GM23248 (cell line): ENCODE results near the gene FKBP1A. TPM values are rescaled to one million over a fixed set of nuclear protein-coding genes. Genes with fewer than 3 reads are reported as not detected.

Experiments used
- DNase-seq: peaks from one replicate; pipeline ENCODE4 v3.0.0-alpha.2; 2015
- H2AFZ ChIP-seq: fragments of 200-600 bp; sonication (generic); 2 replicates; pipeline ENCODE4 v1.6.1; 2016; ENCODE audit warnings: antibody characterized with exemption
- H3F3A ChIP-seq: fragments of 200-600 bp; sonication (generic); 2 replicates; pipeline ENCODE4 v1.6.1; 2016; ENCODE audit warnings: mild to moderate bottlenecking, antibody characterized with exemption, mixed run types; ENCODE audit not compliant: insufficient read depth
- H3K27ac ChIP-seq: fragments of 200-600 bp; sonication (generic); 2 replicates; pipeline ENCODE4 v1.5.1; 2016; ENCODE audit warnings: mild to moderate bottlenecking
- H3K27me3 ChIP-seq: fragments of 200-600 bp; sonication (generic); replicated peaks from 2 replicates; pipeline ENCODE4 v1.6.1; 2016; ENCODE audit warnings: mild to moderate bottlenecking; ENCODE audit not compliant: insufficient read depth
- H3K36me3 ChIP-seq: fragments of 200-600 bp; sonication (generic); 2 replicates; pipeline ENCODE4 v1.6.1; 2016; ENCODE audit warnings: low read depth, mild to moderate bottlenecking
- H3K4me1 ChIP-seq: fragments of 200-600 bp; sonication (generic); 2 replicates; pipeline ENCODE4 v1.6.1; 2016; ENCODE audit warnings: mild to moderate bottlenecking; ENCODE audit not compliant: insufficient read depth
- H3K4me2 ChIP-seq: fragments of 200-600 bp; sonication (generic); one replicate; pipeline ENCODE4 v1.6.1; 2016; ENCODE audit warnings: mild to moderate bottlenecking; ENCODE audit not compliant: unreplicated experiment
- H3K4me3 ChIP-seq: fragments of 200-600 bp; sonication (generic); 2 replicates; pipeline ENCODE4 v1.5.1; 2016; ENCODE audit warnings: mild to moderate bottlenecking
- H3K79me2 ChIP-seq: fragments of 200-600 bp; sonication (generic); 2 replicates; pipeline ENCODE4 v1.6.1; 2016; ENCODE audit warnings: mild to moderate bottlenecking; ENCODE audit not compliant: insufficient read depth
- H3K9ac ChIP-seq: fragments of 200-600 bp; sonication (generic); 2 replicates; pipeline ENCODE4 v1.6.1; 2016; ENCODE audit warnings: mild to moderate bottlenecking
- H3K9me2 ChIP-seq: fragments of 200-600 bp; sonication (generic); 2 replicates; pipeline ENCODE4 v1.6.1; 2016; ENCODE audit warnings: mixed run types, mild to moderate bottlenecking, moderate library complexity; ENCODE audit not compliant: insufficient read depth
- H3K9me3 ChIP-seq: fragments of 200-600 bp; sonication (generic); one replicate; pipeline ENCODE4 v1.6.1; 2017; ENCODE audit warnings: low read depth
- H4K20me1 ChIP-seq: fragments of 200-600 bp; sonication (generic); 2 replicates; pipeline ENCODE4 v1.6.0; 2016; ENCODE audit not compliant: insufficient read depth
- EZH2 ChIP-seq: fragments of 200-600 bp; sonication (generic); IDR thresholded peaks from 2 replicates; pipeline ENCODE4 v1.6.1; 2018; ENCODE audit warnings: antibody characterized with exemption, mild to moderate bottlenecking; ENCODE audit not compliant: insufficient read depth, poor library complexity, severe bottlenecking
- EZH2phosphoT487 ChIP-seq: fragments of 200-600 bp; sonication (generic); IDR thresholded peaks from 2 replicates; pipeline ENCODE4 v1.6.1; 2018; ENCODE audit warnings: antibody characterized with exemption, moderate library complexity, mild to moderate bottlenecking, low read depth; ENCODE audit not compliant: insufficient read depth
- WGBS, 2 experiments: methylation state at CpG; one replicate each; pipeline ENCODE4 v1.1.6; 2015 to 2017; ENCODE audit warnings: low lambda C conversion rate in 2 of 2, low coverage in 1 of 2; ENCODE audit errors: missing lambda C conversion rate in 2 of 2; 5-methylcytosine and 5-hydroxymethylcytosine counted together
- in situ Hi-C: fragments of 300-500 bp; cut with MboI; formaldehyde crosslinking; loops from 2 replicates; pipeline ENCODE4 v1.15.0; 2020
- polyA plus RNA-seq: library from polyadenylated mRNA; unstranded; fragments of >200 nt; fragmentation: Nextera tagmentation; extraction: Ambion mirVana; gene quantifications from 2 replicates; pipeline ENCODE4 v1.2.1, GENCODE V29; 2016
- total RNA-seq: library from RNA; depleted of rRNA; stranded (reverse); fragments of >200 nt; shearing (Covaris generic); gene quantifications from 2 replicates; pipeline ENCODE4 v1.2.3, GENCODE V29; 2014

The FKBP1A gene
- total and polyA plus RNA-seq, 2 experiments from 2014 or later, result 162 to 844 TPM

DNA sequence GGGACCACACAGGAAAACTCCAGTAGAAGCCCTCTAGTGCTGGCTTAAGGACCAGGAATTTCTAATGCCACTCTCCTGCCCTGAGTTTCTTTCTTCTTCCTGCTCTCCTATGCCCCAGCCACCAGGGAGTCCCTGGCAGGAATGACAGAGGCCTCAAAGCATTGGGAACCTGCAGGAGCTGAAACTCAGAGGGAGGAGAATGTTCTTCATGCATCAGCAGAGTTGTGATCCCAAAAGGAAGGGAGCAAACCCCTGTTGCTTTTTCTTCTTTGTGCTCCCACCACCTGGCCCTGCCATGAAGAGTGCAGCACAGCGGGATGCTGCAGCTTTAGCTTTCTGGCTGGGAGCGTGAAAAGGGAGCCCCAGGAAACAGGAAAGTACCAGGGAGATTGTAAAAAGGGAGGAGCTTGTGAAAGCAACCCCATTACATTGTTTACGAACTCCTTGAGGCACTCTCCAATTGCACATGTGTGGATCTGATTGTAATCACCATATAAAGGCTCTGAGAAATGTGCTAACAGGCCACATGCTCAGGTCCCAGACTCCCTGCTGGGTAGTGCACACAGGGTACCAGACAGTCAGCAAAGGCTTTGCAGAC lies 34.7 kb upstream of the FKBP1A start:
- peak; percentile 18 for DNase-seq
- Histone ChIP-seq H4K20me1 (no peaks in the 10 kb centered on the region), H3F3A (no peaks in the 10 kb centered on the region), H3K4me3 (no peak overlapping the region), H3K27ac (no peak overlapping the region), H3K4me2 (no peak overlapping the region), H3K4me1 (0 out of 2 replicates have a peak, but pooled peaks cover 9% of the 10 kb centered on the region), H3K9ac (no peak overlapping the region), H3K27me3 (no peaks in the 10 kb centered on the region), H3K79me2 (no peaks in the 10 kb centered on the region), H3K9me3 (no peaks in the 10 kb centered on the region), H3K36me3 (no peaks in the 10 kb centered on the region), H3K9me2 (no peaks in the 10 kb centered on the region), H2AFZ (no peak overlapping the region; the same call in 1 of the 2 replicates)
- TF ChIP-seq EZH2phosphoT487 (no peak), EZH2 (no peak)
- WGBS, 2 experiments, result 24 to 35% methylated on average over 3 of the region's 3 CpGs
- in situ Hi-C loops, result no loop called here

DNA sequence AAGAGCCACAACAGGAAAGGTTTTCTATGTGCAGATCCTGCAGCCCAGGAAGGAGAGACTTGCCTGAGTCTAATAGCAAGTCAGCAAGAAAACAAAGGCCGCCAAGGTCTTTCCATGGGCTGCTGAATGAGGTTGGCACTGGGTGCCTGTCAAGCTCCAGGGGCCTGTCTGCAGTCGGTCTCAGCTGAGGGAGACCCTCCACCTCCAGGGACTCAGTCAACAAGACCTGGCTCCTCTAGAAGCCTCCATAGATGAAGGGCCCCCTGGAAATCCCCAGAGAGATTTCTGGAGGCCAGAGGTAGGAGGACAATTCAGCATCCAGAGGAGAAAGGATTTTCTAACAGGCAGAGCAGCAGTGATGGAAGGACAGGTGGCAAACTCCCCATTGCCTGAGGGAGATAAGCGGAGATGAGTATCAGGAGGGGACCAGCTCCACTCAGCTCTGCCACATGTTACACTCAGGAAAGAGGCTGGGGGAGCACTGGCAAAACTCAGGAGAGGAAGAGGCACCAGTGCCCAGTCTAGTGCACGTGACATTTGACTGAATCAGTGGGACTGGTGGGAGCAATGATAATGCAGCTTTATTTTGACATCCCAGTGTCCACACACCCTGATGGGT lies 33.5 kb upstream of the FKBP1A start:
- WGBS, 2 experiments, result 65 to 69% methylated on average over 4 of the region's 4 CpGs
- in situ Hi-C loops, result no loop called here

DNA sequence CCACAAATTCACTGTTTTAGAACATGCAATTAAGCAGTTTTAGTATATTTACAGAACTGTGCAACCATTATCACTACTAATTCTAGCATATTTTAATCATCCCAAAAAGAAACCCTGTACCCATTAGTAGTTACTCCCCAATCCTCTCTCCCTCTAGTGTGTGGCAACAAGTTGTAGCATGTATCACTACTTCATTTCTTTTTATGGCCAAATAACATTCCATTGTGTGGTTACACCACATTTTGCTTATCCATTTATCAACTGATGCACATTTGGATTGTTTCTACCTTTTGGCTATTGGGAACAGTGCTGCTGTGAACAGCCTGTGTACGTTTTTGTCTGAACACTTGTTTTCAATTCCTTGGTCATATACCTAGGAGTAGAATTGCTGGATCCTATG lies 31.5 kb upstream of the FKBP1A start:
- Histone ChIP-seq H3K9me2 (no peaks in the 10 kb centered on the region), H3F3A (no peaks in the 10 kb centered on the region), H3K36me3 (no peaks in the 10 kb centered on the region), H3K9me3 (no peaks in the 10 kb centered on the region), H3K27ac (no peak overlapping the region), H3K4me2 (no peak overlapping the region), H3K4me3 (no peak overlapping the region), H4K20me1 (no peaks in the 10 kb centered on the region), H3K79me2 (no peaks in the 10 kb centered on the region), H3K9ac (no peak overlapping the region), H3K27me3 (no peaks in the 10 kb centered on the region), H2AFZ (no peak overlapping the region), H3K4me1 (no peaks in the 10 kb centered on the region)
- in situ Hi-C loops, result no loop called here
- TF ChIP-seq EZH2 (no peak), EZH2phosphoT487 (no peak)
- WGBS, 2 experiments, result 7 to 23% methylated on average over 1 of the region's 1 CpG
- no peak for DNase-seq

More for the DNA sequence above, 33.5 kb upstream of the FKBP1A start:
- Histone ChIP-seq H3K9me2 (no peaks in the 10 kb centered on the region), H3K9ac (no peak overlapping the region), H3K27me3 (no peaks in the 10 kb centered on the region), H3K27ac (no peak overlapping the region), H3K4me1 (0 out of 2 replicates have a peak, but pooled peaks cover 9% of the 10 kb centered on the region), H4K20me1 (no peaks in the 10 kb centered on the region), H3K4me3 (no peak overlapping the region), H3K9me3 (no peaks in the 10 kb centered on the region), H2AFZ (no peak overlapping the region), H3F3A (no peaks in the 10 kb centered on the region), H3K79me2 (no peaks in the 10 kb centered on the region), H3K36me3 (no peaks in the 10 kb centered on the region), H3K4me2 (no peak overlapping the region)
- DNase-seq, result no peak
- TF ChIP-seq EZH2 (no peak), EZH2phosphoT487 (no peak)

DNA sequence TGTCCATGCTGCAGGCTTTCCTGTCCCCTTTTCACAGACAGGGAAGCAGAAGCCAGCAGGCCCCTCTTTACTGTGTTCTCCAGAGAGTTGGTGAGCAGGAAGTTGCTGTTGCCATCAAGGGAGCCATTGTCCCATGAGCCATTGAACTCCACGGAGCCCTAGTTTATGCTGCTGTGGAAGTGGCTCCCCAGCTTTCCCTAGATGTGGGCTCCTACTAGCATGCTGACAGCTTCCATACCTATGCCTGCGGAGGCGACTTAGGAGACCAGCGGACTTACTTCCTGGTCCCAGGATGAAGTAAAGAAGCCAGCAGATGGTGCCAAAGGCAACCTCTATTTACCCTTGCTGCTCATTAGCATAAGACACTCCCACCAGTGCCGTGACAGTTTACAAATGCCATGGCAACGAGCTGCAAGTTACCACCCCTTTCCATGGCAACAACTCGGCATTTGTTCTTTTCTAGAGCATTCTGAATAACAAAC lies 30.8 kb upstream of the FKBP1A start:
- Histone ChIP-seq H3K36me3 (no peaks in the 10 kb centered on the region), H3K4me2 (no peak overlapping the region), H2AFZ (peak overlapping the region; percentile 50), H3K9me3 (no peaks in the 10 kb centered on the region), H3K4me3 (no peak overlapping the region), H3K27me3 (no peaks in the 10 kb centered on the region), H3F3A (peaks cover 5% of the 10 kb centered on the region), H4K20me1 (no peaks in the 10 kb centered on the region), H3K27ac (no peak overlapping the region), H3K79me2 (no peaks in the 10 kb centered on the region), H3K9me2 (no peaks in the 10 kb centered on the region), H3K4me1 (peaks cover 4% of the 10 kb centered on the region), H3K9ac (no peak overlapping the region)
- DNase-seq, result peak; percentile 78
- TF ChIP-seq EZH2phosphoT487 (no peak), EZH2 (no peak)
- in situ Hi-C loops, result no loop called here
- 20 to 30% methylated on average over 7 of the region's 7 CpGs for WGBS, 2 experiments
